IgD-negative memory B cell (primary cell): ENCODE measurements around the gene SLC30A10. TPM values are rescaled to one million over a fixed set of nuclear protein-coding genes. Genes with fewer than 3 reads are reported as not detected.
A peak's percentile ranks its signal among the peaks of the same experiment; 100 is the strongest.
"Not testable (repeated sequence)": the region's sequence is repeated elsewhere in the genome, so short reads cannot be mapped to it uniquely, and the experiment has no call there.

Experiments
- H3K27ac Mint-ChIP-seq, 3 donors: one replicate each; pipeline ENCODE4 v1.8.0; 2020 to 2022; ENCODE audit warnings: mild to moderate bottlenecking in 3 of 3, mixed read lengths in 3 of 3, moderate library complexity in 1 of 3
- H3K27me3 Mint-ChIP-seq: one replicate; pipeline ENCODE4 v1.8.0; 2021; ENCODE audit warnings: mixed read lengths
- H3K36me3 Mint-ChIP-seq: one replicate; pipeline ENCODE4 v1.8.0; 2020; ENCODE audit warnings: mild to moderate bottlenecking, mixed read lengths
- H3K4me1 Mint-ChIP-seq, 3 donors: one replicate each; pipeline ENCODE4 v1.8.0; 2020 to 2022; ENCODE audit warnings: mixed read lengths in 3 of 3, mild to moderate bottlenecking in 1 of 3
- H3K4me3 Mint-ChIP-seq, 4 donors: one replicate each; pipeline ENCODE4 v1.8.0; 2020 to 2022; ENCODE audit warnings: mild to moderate bottlenecking in 4 of 4, mixed read lengths in 4 of 4, moderate library complexity in 3 of 4
- H3K9me3 Mint-ChIP-seq, 3 donors: one replicate each; pipeline ENCODE4 v1.8.0; 2020 to 2021; ENCODE audit warnings: mixed read lengths in 3 of 3, mild to moderate bottlenecking in 1 of 3
- polyA plus RNA-seq: library from polyadenylated mRNA; unstranded; fragments of 300-500 nt; fragmentation: Illumina TruSeq; gene quantifications from one replicate; pipeline ENCODE4 v1.2.3, GENCODE V29; 2021

Gene SLC30A10
- polyA plus RNA-seq, 1 donor from 2014 or later = not detected

- Mint-ChIP-seq H3K27ac (no peak overlapping the region), H3K9me3 (peaks cover 0 to 20% (median 6%) of the 10 kb centered on the region in 3 donors), H3K4me1 (peaks cover 0 to 5% (median 1%) of the 10 kb centered on the region in 3 donors)
Measured at GRCh38 chr1:219945795-219946194, 17.4 kb upstream of the SLC30A10 start.

GRCh38 chr1:219941179-219942118 lies 13.1 kb upstream of the SLC30A10 start:
- Mint-ChIP-seq H3K9me3 (peaks cover 0 to 20% (median 6%) of the 10 kb centered on the region in 3 donors), H3K4me1 (peaks cover 6 to 11% (median 6%) of the 10 kb centered on the region in 3 donors), H3K27me3 (peaks cover 49% of the 10 kb centered on the region), H3K27ac (no peak overlapping the region), H3K36me3 (no peaks in the 10 kb centered on the region), H3K4me3 (no peak overlapping the region)

More at GRCh38 chr1:219945795-219946194, 17.4 kb upstream of the SLC30A10 start:
- Mint-ChIP-seq H3K4me3 (no peak overlapping the region), H3K36me3 (peaks cover 2% of the 10 kb centered on the region), H3K27me3 (peaks cover 23% of the 10 kb centered on the region)

GRCh38 chr1:219940707-219941106 lies 12.3 kb upstream of the SLC30A10 start:
- Mint-ChIP-seq H3K4me3 (no peak overlapping the region), H3K4me1 (peaks cover 6 to 10% (median 6%) of the 10 kb centered on the region in 3 donors), H3K27ac (no peak overlapping the region), H3K36me3 (no peaks in the 10 kb centered on the region), H3K27me3 (peaks cover 49% of the 10 kb centered on the region), H3K9me3 (peaks cover 0 to 19% (median 6%) of the 10 kb centered on the region in 3 donors)

DNA sequence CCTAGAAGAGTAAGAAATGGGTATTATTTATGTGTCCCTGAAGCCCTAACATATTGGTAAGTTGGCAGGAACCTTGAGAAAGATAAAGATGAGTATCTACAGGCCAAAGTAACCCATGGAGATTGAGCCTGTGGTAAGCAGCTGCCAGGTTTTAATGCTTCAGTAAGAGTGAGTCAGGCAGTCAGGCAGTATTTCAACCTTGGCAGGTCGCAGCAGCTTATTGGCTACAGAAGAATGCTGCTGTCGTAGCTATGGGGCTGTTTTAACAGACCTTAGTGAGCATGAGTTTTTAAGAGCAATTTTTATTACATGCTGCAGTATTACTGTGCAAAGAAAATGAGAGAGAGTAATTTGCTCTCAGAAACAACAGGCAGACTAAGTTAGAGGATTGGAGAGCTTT lies 10.3 kb upstream of the SLC30A10 start:
- H3K9me3 Mint-ChIP-seq = peaks cover 0 to 9% (median 6%) of the 10 kb centered on the region in 3 donors
- peaks cover 55% of the 10 kb centered on the region for H3K27me3 Mint-ChIP-seq
- peaks cover 2% of the 10 kb centered on the region for H3K36me3 Mint-ChIP-seq
- no peak overlapping the region for H3K27ac Mint-ChIP-seq
- H3K4me3 Mint-ChIP-seq = no peak overlapping the region
- peaks cover 6% of the 10 kb centered on the region in 3 donors for H3K4me1 Mint-ChIP-seq

- not testable (repeated sequence) for H3K4me1 Mint-ChIP-seq, H3K4me3 Mint-ChIP-seq, H3K36me3 Mint-ChIP-seq, H3K9me3 Mint-ChIP-seq, H3K27ac Mint-ChIP-seq
- peaks cover 40% of the 10 kb centered on the region for H3K27me3 Mint-ChIP-seq
Measured at GRCh38 chr1:219933763-219934162, 5.4 kb upstream of the SLC30A10 start.

DNA sequence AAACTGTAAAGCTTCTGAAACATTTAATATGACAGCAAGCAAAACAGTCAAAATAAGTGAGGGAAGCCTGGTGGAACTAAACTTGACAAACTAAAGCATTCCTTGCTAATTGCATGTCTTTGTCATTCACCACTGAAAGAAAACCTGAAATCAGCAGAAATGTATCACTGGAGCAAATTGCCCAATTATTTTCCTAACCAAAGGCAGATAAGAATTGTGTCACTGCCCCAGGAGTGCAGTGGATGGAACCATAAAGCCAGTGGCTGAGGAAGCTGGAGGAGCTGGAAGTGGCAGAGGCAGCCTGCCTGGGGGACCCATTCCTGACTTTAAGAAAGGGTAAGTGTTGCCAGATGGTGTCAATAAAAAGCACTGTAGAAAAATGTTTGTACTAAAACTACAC lies 2.7 kb upstream of the SLC30A10 start:
- H3K36me3 Mint-ChIP-seq = peaks cover 5% of the 10 kb centered on the region
- peaks cover 0 to 2% (median 0%) of the 10 kb centered on the region in 3 donors for H3K9me3 Mint-ChIP-seq
- H3K27me3 Mint-ChIP-seq = peaks cover 38% of the 10 kb centered on the region
- no peak overlapping the region for H3K27ac Mint-ChIP-seq
- peaks cover 0 to 5% (median 3%) of the 10 kb centered on the region in 3 donors for H3K4me1 Mint-ChIP-seq
- H3K4me3 Mint-ChIP-seq = no peak overlapping the region

DNA sequence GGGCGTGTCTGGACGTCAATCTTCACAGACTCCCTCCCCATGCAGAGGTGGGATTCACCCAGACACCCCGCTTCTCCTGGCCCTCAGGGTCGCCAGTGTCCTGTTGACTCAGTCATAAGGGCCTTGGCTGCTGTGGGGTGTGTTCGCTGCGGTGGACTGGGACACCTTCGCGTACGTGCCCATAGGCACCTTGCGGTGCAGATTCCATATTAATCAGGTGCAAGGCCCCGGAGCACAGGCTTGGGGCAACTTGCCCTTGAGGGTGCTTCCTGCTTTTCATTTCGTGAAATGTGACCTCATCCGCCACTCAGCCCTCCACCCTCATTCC lies 398 bp upstream of the SLC30A10 start:
- Mint-ChIP-seq H3K4me1 (peaks cover 0 to 5% (median 3%) of the 10 kb centered on the region in 3 donors), H3K27me3 (peaks cover 30% of the 10 kb centered on the region), H3K9me3 (peaks cover 0 to 2% (median 0%) of the 10 kb centered on the region in 3 donors), H3K36me3 (peaks cover 3% of the 10 kb centered on the region), H3K27ac (no peak overlapping the region), H3K4me3 (peak overlapping the region; percentile 30 to 74 (median 72))

DNA sequence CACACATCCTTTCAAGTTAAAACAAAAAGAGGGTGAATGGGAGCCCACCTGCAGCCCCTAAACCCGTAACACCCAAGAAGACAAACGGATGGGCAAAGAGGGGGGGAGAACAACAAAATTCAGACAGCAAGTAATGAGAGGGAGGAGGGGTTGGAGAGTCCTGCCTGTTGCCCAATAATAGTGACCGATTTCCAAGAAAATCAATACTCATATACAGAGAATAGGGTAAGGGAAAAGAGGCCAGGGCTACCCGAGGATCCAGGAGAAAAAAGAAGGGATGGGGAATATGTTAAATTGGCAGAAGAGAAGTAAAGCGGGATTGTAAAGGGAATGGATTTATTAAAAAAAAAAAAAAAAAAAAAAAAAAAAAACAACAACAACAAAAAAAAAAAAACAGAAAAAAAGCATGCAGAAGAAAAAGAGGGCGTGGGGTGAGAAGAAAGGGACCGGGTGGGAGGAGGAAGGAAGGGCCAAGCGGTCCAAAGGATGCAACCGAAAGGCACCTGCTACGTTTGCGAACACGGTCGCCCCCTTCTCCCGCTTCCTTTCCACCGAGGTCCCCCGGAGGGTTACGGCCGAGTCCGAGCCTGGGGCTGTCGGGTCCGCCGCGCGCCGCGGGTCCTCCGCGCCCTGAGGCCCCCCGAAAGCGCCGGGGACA lies 930 bp downstream of the SLC30A10 start:
- Mint-ChIP-seq H3K27me3 (peaks cover 27% of the 10 kb centered on the region), H3K4me1 (peaks cover 0 to 5% (median 3%) of the 10 kb centered on the region in 3 donors), H3K36me3 (no peaks in the 10 kb centered on the region), H3K27ac (no peak overlapping the region), H3K4me3 (peak overlapping the region; percentile 68 to 87 (median 80)), H3K9me3 (peaks cover 0 to 2% (median 0%) of the 10 kb centered on the region in 3 donors)

DNA sequence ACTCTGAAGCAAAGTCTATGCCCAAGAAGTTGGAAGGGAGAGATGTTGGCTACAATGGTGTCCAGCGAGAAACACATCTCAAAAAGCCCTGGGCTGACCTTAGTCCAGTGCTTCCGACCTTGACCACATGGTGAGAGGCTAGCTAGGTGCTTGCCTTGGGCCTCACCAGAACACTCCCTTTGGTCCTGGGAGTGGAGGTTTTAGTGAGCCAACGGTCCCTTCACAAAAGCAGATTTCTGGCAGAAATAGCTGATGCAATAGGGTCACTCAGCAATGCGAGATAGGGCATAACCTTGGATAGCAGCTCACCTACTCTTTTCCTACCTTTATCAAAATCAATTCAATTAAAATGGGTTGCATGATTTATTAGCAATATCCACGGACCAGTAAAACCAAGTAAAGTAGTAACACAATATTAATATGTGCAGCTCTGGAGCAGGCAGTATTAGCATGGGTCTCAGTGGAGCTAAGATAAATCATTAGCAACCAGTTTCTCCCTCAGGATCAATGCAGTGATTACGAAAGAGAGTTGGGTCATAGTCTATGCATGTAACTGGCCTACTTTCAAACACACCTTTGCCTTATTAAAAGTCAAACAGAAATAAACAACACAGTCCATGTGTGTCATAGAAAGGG lies 1.9 kb downstream of the SLC30A10 start:
- Mint-ChIP-seq H3K27ac (no peak overlapping the region), H3K4me3 (no peak overlapping the region), H3K36me3 (no peaks in the 10 kb centered on the region), H3K27me3 (peaks cover 25% of the 10 kb centered on the region), H3K9me3 (peaks cover 0 to 2% (median 0%) of the 10 kb centered on the region in 3 donors), H3K4me1 (peaks cover 0 to 5% (median 3%) of the 10 kb centered on the region in 3 donors)

DNA sequence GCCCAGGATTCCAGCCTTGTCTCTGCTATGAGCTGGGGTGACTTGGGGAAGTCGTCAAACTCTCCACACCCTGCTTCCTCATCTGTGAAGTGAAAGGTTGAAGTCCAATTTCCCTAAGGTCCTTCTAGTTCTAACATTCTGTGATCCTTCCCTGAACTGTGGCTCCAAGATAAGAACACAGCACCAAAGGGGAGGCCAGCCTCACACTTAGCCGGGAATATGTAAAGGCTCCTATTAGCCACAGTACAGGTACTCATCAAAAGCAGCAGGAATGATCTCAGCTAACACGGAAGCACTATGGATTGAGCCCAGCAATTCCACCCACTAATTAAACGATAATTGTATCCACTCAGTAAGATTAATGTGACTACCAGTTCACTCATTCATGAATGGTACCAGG lies 4.0 kb downstream of the SLC30A10 start:
- Mint-ChIP-seq H3K4me3 (no peak overlapping the region), H3K27ac (no peak overlapping the region), H3K9me3 (peaks cover 0 to 2% (median 0%) of the 10 kb centered on the region in 3 donors), H3K36me3 (no peaks in the 10 kb centered on the region), H3K27me3 (peaks cover 21% of the 10 kb centered on the region), H3K4me1 (peaks cover 0 to 4% (median 3%) of the 10 kb centered on the region in 3 donors)

- Mint-ChIP-seq H3K4me3 (no peak overlapping the region), H3K36me3 (no peaks in the 10 kb centered on the region), H3K27me3 (peaks cover 10% of the 10 kb centered on the region), H3K4me1 (no peaks in the 10 kb centered on the region), H3K27ac (no peak overlapping the region), H3K9me3 (no peaks in the 10 kb centered on the region)
Measured at GRCh38 chr1:219917851-219918466, 10.4 kb downstream of the SLC30A10 start.

DNA sequence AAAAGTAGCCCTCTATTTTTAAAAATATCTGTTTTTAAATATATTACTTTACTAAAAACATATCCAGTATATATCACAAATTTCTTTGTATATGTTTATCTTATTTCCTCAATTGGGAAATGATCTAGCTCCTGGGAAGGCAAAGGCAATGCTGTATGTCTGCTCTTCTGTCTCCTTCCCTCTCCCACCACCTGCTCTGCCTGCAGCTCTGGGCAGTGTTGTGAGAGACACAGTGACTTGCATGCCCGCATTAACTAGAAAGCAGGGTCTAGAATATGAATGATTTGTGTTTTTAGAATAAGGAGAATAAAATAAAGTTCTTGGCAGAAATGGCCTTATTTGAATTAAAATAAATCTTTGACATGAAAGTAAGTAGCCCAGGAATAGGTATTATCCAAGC lies 11.1 kb downstream of the SLC30A10 start:
- peaks cover 10% of the 10 kb centered on the region for H3K27me3 Mint-ChIP-seq
- no peak overlapping the region for H3K4me3 Mint-ChIP-seq
- H3K27ac Mint-ChIP-seq = no peak overlapping the region
- H3K4me1 Mint-ChIP-seq = no peaks in the 10 kb centered on the region
- no peaks in the 10 kb centered on the region for H3K36me3 Mint-ChIP-seq
- no peaks in the 10 kb centered on the region for H3K9me3 Mint-ChIP-seq

DNA sequence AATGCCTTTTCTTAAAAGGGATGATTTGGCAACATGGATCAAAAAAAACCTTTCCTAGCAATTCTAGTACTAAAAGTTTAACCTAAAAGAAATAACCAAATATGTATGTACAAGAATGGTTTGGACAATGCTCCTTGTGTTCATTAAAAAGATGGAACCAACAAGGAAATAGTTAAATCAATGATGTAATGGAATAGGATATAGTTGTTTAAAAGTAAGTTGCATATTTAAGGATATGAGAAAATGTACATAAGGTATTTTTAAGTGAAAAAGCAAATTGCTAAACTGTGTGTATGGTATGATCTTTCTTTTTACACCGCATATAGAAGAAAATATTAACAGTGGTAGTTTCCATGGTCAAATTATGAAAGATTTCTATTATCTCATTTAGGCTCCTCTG lies 12.1 kb downstream of the SLC30A10 start:
- Mint-ChIP-seq H3K9me3 (no peaks in the 10 kb centered on the region), H3K27ac (no peak overlapping the region), H3K4me3 (no peak overlapping the region), H3K27me3 (peaks cover 9% of the 10 kb centered on the region), H3K4me1 (no peaks in the 10 kb centered on the region), H3K36me3 (no peaks in the 10 kb centered on the region)

DNA sequence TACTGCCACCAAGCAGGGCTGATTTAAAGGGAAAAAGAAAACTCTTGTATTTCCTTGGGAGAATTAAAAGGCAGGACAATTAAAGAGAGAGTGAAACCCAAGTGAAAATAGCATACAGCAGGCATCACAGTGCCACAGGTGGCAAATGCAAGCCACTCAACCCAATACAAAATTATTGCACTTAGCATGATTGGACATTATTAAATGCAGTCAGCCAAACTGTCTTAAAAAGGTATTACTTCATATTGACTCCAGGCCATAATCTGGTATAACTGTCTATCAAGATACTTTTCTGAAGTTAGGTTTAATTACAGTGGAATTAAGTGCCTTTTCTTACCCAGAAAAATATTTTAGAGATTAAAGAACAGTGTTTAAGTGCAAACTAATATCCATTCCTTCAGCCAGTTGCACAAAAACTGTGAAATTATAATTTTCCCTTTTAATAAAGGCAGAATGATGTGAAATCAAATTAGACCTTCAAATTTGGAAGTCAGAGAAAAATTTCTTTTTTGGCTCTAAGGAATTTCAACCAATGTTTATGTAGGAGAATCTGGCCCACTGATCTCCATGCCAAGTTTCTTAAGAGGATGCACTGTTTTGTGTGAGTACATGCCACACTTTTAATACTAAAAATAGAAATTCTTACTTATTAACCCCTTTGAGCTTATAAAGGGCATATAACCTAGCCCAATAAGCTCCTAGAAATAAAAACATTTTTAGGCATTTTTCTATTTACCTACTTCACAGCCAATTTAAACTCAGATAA lies 15.2 kb downstream of the SLC30A10 start:
- Mint-ChIP-seq H3K9me3 (no peaks in the 10 kb centered on the region), H3K36me3 (no peaks in the 10 kb centered on the region), H3K27ac (no peak overlapping the region), H3K4me3 (no peak overlapping the region), H3K4me1 (no peaks in the 10 kb centered on the region), H3K27me3 (peaks cover 5% of the 10 kb centered on the region)
